A673 (cell line): ENCODE data around the gene ST3GAL4. TPM values are rescaled to one million over a fixed set of nuclear protein-coding genes. Genes with fewer than 3 reads are reported as not detected.

ENCODE experiments used
- BruUV-seq: library from RNA; stranded (reverse); fragments of 400-500 nt; replicated peaks from 2 replicates; lab custom pipeline; 2021; lab: Mats Ljungman, UMichigan
- CTCF ChIA-PET: fragments of 300-600 bp; sonication (Branson Sonifier 250); formaldehyde crosslinking; loops from one replicate; lab custom pipeline; 2022; ENCODE audit warnings: antibody characterized with exemption; lab: Charles Lee
- POLR2A ChIA-PET: fragments of 300-600 bp; sonication (Branson Sonifier 250); formaldehyde crosslinking; loops from one replicate; lab custom pipeline; 2022; ENCODE audit warnings: antibody characterized with exemption; ENCODE audit not compliant: low non-redundant PET; lab: Charles Lee
- DNase-seq: peaks from one replicate; pipeline ENCODE4 v3.0.0-alpha.2; 2015; ENCODE audit warnings: low spot score
- H3K27ac ChIP-seq: fragments of 200-600 bp; sonication (generic); 2 replicates; pipeline ENCODE4 v1.5.1; 2016; ENCODE audit warnings: mixed run types, low read depth, mild to moderate bottlenecking, mixed read lengths, antibody characterized with exemption, low read length; ENCODE audit not compliant: poor library complexity, severe bottlenecking
- H3K27me3 ChIP-seq: fragments of 200-600 bp; sonication (generic); replicated peaks from 2 replicates; pipeline ENCODE4 v1.6.1; 2017; ENCODE audit warnings: mixed run types, low read depth, mild to moderate bottlenecking, mixed read lengths, antibody characterized with exemption, low read length; ENCODE audit not compliant: insufficient read depth, poor library complexity
- H3K36me3 ChIP-seq: fragments of 200-600 bp; sonication (generic); 2 replicates; pipeline ENCODE4 v1.6.1; 2016; ENCODE audit warnings: mixed run types, mild to moderate bottlenecking, mixed read lengths, antibody characterized with exemption, low read length; ENCODE audit not compliant: insufficient read depth, poor library complexity, severe bottlenecking
- H3K4me1 ChIP-seq: fragments of 200-600 bp; sonication (generic); 2 replicates; pipeline ENCODE4 v1.6.1; 2017; ENCODE audit warnings: mixed run types, mild to moderate bottlenecking, mixed read lengths, antibody characterized with exemption, low read length; ENCODE audit not compliant: insufficient read depth, poor library complexity, severe bottlenecking
- H3K4me3 ChIP-seq: fragments of 200-600 bp; sonication (generic); 2 replicates; pipeline ENCODE4 v1.5.1; 2016; ENCODE audit warnings: low read depth, mixed run types, mild to moderate bottlenecking, mixed read lengths, low read length; ENCODE audit not compliant: poor library complexity, severe bottlenecking
- H3K9me3 ChIP-seq: fragments of 200-600 bp; sonication (generic); 2 replicates; pipeline ENCODE4 v1.6.1; 2016; ENCODE audit warnings: mixed run types, low read depth, mild to moderate bottlenecking, mixed read lengths, antibody characterized with exemption, low read length; ENCODE audit not compliant: poor library complexity, severe bottlenecking
- EZH2 ChIP-seq: fragments of 200-600 bp; sonication (generic); IDR thresholded peaks from 2 replicates; pipeline ENCODE4 v1.6.1; 2017; ENCODE audit warnings: borderline replicate concordance, low read depth, mild to moderate bottlenecking, mixed read lengths, antibody characterized with exemption, low read length; ENCODE audit not compliant: poor library complexity, severe bottlenecking
- intact Hi-C: fragments of 100-400 bp; cut with micrococcal nuclease; formaldehyde crosslinking; loops from one replicate; pipeline ENCODE4 v1.10.0; 2022; ENCODE audit not compliant: unreplicated experiment
- total RNA-seq: library from RNA; stranded (reverse); gene quantifications from 2 replicates; pipeline ENCODE4 v1.2.3, GENCODE V29; 2021
- TF ChIP-seq, protein P1 (sequence below): fragments of 300-800, 200-600 bp; sonication (generic); conservative IDR thresholded peaks from 2 replicates; pipeline ENCODE4 v1.5.1; 2017; ENCODE audit warnings: low read depth, mild to moderate bottlenecking, antibody characterized with exemption, low read length, moderate library complexity, mixed read lengths

Gene ST3GAL4
- total RNA-seq, 1 experiment from 2014 or later: 29.9 TPM

DNA sequence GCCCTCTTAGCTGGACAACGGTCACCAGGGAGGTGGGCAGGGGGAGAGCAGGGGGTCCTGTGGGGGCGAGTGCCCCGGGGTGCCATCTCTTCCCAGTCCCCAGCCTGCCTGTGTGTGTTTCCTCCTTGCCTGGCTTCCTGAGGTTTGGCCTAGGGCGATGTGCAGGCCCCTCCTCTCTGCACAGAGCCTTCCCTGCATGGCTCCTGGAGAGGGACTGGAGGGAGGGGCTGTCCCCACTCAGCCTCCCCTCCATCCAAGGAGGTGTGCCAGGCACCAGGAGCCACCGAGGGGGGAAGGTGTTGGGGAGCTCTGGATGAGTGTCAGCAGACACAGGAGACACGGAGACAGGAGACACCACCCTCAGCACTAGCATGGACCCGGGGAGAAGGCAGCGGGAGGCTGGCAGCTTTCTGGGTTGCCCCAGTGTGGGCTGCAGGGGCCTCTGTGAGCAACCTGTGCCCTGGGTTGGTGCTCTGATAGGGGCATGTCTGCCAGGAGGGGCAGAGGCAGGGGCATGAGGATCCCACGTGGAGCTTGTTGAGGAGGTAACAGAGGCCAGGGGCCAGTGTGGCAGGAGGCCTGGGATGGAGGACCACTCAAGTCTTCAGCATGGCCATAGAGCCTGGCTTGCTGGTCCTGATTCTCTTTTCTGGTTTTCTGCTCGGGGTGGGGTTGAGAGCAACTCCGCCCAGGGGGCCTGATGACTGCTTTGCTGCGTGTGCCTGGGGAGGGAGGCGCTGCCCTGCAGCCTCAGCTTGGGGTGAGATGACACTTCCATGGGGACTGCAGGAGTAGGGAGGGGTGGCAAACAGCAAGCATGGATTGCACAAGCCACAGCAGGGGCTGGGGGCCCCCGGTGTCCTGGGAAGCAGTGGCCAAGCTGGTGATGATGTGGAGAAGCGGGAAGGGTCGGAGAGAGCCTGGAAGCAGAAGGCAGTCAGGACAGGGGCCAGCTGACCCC is 78.8 kb downstream of the ST3GAL4 start:
- no peak for DNase-seq
- Histone ChIP-seq H3K4me1 (no peaks in the 10 kb centered on the region), H3K27me3 (no peaks in the 10 kb centered on the region), H3K9me3 (no peaks in the 10 kb centered on the region), H3K4me3 (no peak overlapping the region), H3K27ac (no peak overlapping the region), H3K36me3 (no peaks in the 10 kb centered on the region)
- CTCF ChIA-PET: no interaction called here
- intact Hi-C loops: no loop called here
- no TSS peak for BruUV-seq
- TF ChIP-seq, protein P1, sequence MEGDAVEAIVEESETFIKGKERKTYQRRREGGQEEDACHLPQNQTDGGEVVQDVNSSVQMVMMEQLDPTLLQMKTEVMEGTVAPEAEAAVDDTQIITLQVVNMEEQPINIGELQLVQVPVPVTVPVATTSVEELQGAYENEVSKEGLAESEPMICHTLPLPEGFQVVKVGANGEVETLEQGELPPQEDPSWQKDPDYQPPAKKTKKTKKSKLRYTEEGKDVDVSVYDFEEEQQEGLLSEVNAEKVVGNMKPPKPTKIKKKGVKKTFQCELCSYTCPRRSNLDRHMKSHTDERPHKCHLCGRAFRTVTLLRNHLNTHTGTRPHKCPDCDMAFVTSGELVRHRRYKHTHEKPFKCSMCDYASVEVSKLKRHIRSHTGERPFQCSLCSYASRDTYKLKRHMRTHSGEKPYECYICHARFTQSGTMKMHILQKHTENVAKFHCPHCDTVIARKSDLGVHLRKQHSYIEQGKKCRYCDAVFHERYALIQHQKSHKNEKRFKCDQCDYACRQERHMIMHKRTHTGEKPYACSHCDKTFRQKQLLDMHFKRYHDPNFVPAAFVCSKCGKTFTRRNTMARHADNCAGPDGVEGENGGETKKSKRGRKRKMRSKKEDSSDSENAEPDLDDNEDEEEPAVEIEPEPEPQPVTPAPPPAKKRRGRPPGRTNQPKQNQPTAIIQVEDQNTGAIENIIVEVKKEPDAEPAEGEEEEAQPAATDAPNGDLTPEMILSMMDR: no peak
- TF ChIP-seq EZH2: no peak
- POLR2A ChIA-PET: no interaction called here

DNA sequence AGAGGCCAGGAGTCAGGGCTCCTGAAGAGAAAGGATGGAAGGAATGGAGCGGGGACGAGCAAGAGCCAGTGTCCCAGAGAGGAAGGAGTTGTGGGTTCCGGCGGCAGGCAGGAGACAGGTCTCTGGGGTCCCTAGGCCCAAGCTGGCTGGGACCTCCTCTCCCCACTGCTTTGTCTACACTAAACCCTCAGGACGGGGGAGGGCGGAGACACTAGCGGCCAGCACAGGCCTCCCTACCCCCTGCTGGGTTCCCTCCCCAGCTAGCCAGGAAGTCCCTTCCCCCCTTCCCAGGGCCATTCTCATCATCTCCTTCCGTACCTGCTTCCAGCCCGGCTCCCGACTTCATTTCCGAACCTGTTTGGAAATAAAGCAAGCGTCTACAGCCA is 79.5 kb downstream of the ST3GAL4 start:
- BruUV-seq: no TSS peak
- intact Hi-C loops: no loop called here
- DNase-seq: no peak
- ChIA-PET POLR2A (interaction anchor here (0.6 kb wide), 1 partner anchor 204 kb away, joined by 9 read pairs; no protein-coding TSS in a partner anchor), CTCF (no interaction called here)
- TF ChIP-seq, protein P1: no peak
- TF ChIP-seq EZH2: no peak
- H3K9me3 ChIP-seq: no peaks in the 10 kb centered on the region
- H3K27ac ChIP-seq: no peak overlapping the region
- H3K4me1 ChIP-seq: no peaks in the 10 kb centered on the region
- H3K27me3 ChIP-seq: no peaks in the 10 kb centered on the region
- H3K36me3 ChIP-seq: no peaks in the 10 kb centered on the region
- H3K4me3 ChIP-seq: no peak overlapping the region

DNA sequence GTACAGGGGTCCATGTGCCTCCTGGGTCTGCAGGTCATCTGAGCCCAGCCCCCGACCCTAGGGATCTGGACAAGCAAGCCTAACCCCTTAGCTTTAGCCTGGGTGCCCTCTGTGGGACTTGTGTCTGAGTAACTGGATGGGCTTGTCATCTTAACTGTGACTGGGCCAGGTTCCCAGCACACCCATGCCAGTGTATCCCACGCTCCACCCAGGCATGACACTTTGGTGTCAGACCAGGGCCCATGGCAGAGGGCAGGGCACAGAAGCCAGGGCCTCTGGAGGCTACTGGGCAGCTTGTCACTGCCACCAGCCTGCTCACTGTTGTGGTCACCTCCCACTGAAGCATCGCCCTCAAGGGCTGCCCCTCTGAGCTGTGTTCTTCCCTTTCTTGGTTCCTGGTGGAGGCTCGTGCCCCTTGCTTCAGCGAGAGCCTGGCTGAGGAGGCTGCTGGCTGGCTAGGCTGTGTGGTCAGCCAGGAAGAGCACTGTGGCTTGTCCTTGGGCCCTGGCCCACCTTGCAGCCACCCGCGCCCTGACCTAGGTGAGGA is 80.8 kb downstream of the ST3GAL4 start:
- Histone ChIP-seq H3K4me3 (no peak overlapping the region), H3K36me3 (no peaks in the 10 kb centered on the region), H3K9me3 (no peaks in the 10 kb centered on the region), H3K27me3 (no peaks in the 10 kb centered on the region), H3K27ac (no peak overlapping the region), H3K4me1 (no peaks in the 10 kb centered on the region)
- TF ChIP-seq, protein P1: no peak
- TF ChIP-seq EZH2: no peak
- POLR2A ChIA-PET: no interaction called here
- intact Hi-C loops: no loop called here
- CTCF ChIA-PET: no interaction called here
- no TSS peak for BruUV-seq
- no peak for DNase-seq
